ENCODE measurements around the gene SUMO3. TPM values are rescaled to one million over a fixed set of nuclear protein-coding genes. Genes with fewer than 3 reads are reported as not detected.

SUMO3 gene
- polyA plus RNA-seq, 1 experiment, result 82.6 TPM

GRCh38 chr21:44846224-44846484 lies 28.3 kb upstream of the SUMO3 start:
- ChIA-PET CTCF (interaction anchor here (0.6 to 1.3 kb wide), 3 partner anchors 9 to 47 kb away, joined by 3 to 4 read pairs (median 4); no protein-coding TSS in a partner anchor), POLR2A (interaction anchor here (0.7 kb wide), 1 partner anchor 27 kb away, joined by 3 read pairs; the partner anchor contains the start of gene PTTG1IP)
- Histone ChIP-seq H3K27me3 (ENCODE audit: control insufficient read depth, insufficient read depth, low read length) (peaks cover 5% of the 10 kb centered on the region), H3K36me3 (ENCODE audit: control insufficient read depth, insufficient read depth, low read length) (peaks cover 14% of the 10 kb centered on the region), H3K4me3 (ENCODE audit: low read depth, low read length) (peak overlapping the region; percentile 33)
- no peak for DNase-seq (ENCODE audit: low read depth)
- TF ChIP-seq, protein P1, sequence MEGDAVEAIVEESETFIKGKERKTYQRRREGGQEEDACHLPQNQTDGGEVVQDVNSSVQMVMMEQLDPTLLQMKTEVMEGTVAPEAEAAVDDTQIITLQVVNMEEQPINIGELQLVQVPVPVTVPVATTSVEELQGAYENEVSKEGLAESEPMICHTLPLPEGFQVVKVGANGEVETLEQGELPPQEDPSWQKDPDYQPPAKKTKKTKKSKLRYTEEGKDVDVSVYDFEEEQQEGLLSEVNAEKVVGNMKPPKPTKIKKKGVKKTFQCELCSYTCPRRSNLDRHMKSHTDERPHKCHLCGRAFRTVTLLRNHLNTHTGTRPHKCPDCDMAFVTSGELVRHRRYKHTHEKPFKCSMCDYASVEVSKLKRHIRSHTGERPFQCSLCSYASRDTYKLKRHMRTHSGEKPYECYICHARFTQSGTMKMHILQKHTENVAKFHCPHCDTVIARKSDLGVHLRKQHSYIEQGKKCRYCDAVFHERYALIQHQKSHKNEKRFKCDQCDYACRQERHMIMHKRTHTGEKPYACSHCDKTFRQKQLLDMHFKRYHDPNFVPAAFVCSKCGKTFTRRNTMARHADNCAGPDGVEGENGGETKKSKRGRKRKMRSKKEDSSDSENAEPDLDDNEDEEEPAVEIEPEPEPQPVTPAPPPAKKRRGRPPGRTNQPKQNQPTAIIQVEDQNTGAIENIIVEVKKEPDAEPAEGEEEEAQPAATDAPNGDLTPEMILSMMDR (IDR thresholded peaks at IDR 0.05; ENCODE audit: insufficient read depth, low read depth, low read length), result no peak

DNA sequence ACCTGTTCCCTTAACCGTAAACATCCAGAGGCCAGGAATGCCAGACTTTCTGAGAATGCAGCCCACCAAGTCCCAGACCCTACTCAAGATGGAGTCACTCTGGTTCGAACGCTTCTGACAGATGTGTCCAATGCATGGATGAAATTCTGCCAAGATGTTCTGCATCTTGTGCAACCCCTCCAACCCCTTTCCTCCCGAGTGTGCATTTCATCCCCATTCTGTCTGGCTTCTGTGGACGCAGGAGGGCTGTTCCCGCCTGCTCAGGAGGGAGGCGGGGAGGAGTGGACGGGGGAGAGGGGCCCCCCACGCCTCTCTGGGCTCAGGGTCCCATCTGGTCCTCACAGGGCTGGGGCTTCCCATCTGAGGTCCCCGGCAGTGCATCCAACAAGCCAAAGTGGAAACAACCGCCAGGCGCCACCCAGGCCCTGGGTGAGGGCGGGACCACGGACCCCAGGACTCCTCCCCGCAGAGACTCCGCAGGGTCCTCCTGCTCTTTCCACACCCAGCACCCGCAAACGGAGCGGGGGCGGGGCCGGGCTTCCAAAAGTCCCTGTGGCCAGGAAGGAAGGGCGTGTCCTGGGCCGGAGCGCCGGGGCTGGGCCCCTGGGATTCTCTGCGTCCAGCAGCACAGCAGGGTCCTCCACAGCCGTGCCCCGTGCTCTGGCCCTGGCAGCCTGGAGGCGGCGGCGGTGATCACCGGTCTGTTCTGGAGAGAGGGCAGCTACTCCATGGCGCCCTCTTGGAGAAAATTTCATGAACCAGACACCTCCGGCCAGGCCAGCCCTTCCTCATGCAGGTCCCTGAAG lies 27.8 kb upstream of the SUMO3 start:
- DNase-seq (ENCODE audit: low read depth), result no peak
- peak overlapping the region; percentile 33 for H3K4me3 ChIP-seq (ENCODE audit: low read depth, low read length)
- H3K27me3 ChIP-seq (ENCODE audit: control insufficient read depth, insufficient read depth, low read length), result peaks cover 7% of the 10 kb centered on the region
- CTCF ChIA-PET, result interaction anchor here (0.6 to 1.3 kb wide), 3 partner anchors 9 to 46 kb away, joined by 3 to 4 read pairs (median 4); no protein-coding TSS in a partner anchor
- POLR2A ChIA-PET, result interaction anchor here (0.7 kb wide), 1 partner anchor 28 kb away, joined by 3 read pairs; the partner anchor contains the start of gene PTTG1IP
- TF ChIP-seq, protein P1 (IDR thresholded peaks at IDR 0.05; ENCODE audit: insufficient read depth, low read depth, low read length), result peak; percentile 62
- H3K36me3 ChIP-seq (ENCODE audit: control insufficient read depth, insufficient read depth, low read length), result peaks cover 12% of the 10 kb centered on the region

DNA sequence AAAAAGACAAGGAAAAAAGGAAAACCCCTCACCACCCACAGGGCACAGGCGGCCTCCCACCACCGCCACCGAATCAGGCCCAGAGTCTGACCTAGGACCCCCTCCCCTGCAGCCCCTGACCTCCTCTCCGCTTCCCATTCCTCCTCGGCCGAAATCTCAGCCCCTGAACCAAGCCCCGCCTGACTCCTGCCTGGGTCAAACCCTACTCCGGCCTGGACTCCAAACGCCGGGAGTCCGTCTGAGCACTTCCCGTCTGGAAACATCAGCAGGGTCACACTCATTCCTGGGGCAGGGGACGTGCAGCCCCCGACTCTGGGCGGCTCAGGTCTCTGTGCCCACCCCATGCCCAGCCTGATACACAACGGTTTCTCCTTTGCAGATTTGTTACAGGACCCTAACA lies 26.4 kb upstream of the SUMO3 start:
- ChIA-PET CTCF (interaction anchor here (0.6 kb wide), 1 partner anchor 104 kb away, joined by 3 read pairs; no protein-coding TSS in a partner anchor), POLR2A (no interaction called here)
- no peak for DNase-seq (ENCODE audit: low read depth)
- peaks cover 7% of the 10 kb centered on the region for H3K27me3 ChIP-seq (ENCODE audit: control insufficient read depth, insufficient read depth, low read length)
- H3K36me3 ChIP-seq (ENCODE audit: control insufficient read depth, insufficient read depth, low read length), result peaks cover 3% of the 10 kb centered on the region
- TF ChIP-seq, protein P1 (IDR thresholded peaks at IDR 0.05; ENCODE audit: insufficient read depth, low read depth, low read length), result no peak
- no peak overlapping the region for H3K4me3 ChIP-seq (ENCODE audit: low read depth, low read length)

- TF ChIP-seq, protein P1 (IDR thresholded peaks at IDR 0.05; ENCODE audit: insufficient read depth, low read depth, low read length), result no peak
- ChIA-PET POLR2A (no interaction called here), CTCF (no interaction called here)
- Histone ChIP-seq H3K4me3 (ENCODE audit: low read depth, low read length) (no peak overlapping the region), H3K36me3 (ENCODE audit: control insufficient read depth, insufficient read depth, low read length) (no peaks in the 10 kb centered on the region), H3K27me3 (ENCODE audit: control insufficient read depth, insufficient read depth, low read length) (peaks cover 7% of the 10 kb centered on the region)
- DNase-seq (ENCODE audit: low read depth), result no peak
Observed at GRCh38 chr21:44842721-44843445, 25.0 kb upstream of the SUMO3 start.

DNA sequence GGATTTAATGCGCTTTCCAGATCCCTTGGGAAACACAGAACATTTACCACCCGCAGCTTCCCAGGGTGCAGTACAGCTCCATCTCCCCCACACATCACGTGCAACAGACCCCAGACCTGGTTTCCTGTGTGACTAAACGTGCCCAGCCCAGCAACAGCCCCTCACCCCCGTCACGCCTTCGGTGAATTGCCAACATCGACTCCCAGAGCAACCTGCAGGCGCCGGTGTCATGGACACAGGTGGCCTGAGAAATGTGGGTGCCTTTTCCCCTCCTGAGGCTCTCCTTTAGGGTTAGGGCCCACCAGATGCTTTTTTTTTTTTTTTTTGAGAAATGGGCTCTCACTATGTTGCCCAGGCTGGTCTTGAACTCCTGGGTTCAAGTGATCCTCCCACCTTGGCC lies 24.2 kb upstream of the SUMO3 start:
- DNase-seq (ENCODE audit: low read depth), result no peak
- TF ChIP-seq, protein P1 (IDR thresholded peaks at IDR 0.05; ENCODE audit: insufficient read depth, low read depth, low read length), result no peak
- H3K4me3 ChIP-seq (ENCODE audit: low read depth, low read length), result no peak overlapping the region
- peaks cover 7% of the 10 kb centered on the region for H3K27me3 ChIP-seq (ENCODE audit: control insufficient read depth, insufficient read depth, low read length)
- ChIA-PET CTCF (no interaction called here), POLR2A (no interaction called here)
- H3K36me3 ChIP-seq (ENCODE audit: control insufficient read depth, insufficient read depth, low read length), result no peaks in the 10 kb centered on the region
